ENCODE results near the gene DNAJA3. TPM values are rescaled to one million over a fixed set of nuclear protein-coding genes. Genes with fewer than 3 reads are reported as not detected.

DNAJA3 gene
- total RNA-seq, 1 experiment from 2014 or later, result 56.2 TPM

DNA sequence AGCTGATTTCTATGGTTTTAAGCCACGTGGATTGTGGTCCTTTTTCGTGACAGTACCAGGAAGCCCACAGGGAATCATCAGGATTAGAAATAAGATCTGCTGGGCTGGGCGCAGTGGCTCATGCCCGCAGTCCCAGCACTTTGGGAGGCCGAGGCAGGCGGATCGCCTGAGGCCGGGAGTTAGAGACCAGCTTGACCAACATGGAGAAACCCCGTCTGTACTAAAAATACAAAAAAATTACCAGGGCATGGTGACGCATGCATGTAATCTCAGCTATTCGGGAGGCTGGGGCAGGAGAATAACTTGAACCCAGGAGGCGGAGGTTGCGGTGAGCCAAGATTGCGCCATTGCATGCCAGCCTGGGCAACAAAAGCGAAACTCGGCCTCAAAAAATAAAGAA is 42.2 kb downstream of the DNAJA3 start:
- Mint-ChIP-seq H3K4me3 (no peak overlapping the region), H3K36me3 (ENCODE audit: insufficient read depth in 1 of 3, low read depth in 3 of 3) (peaks cover 23 to 65% (median 60%) of the 10 kb centered on the region in 3 experiments; a peak in 6 of 7 replicates), H3K4me1 (peaks cover 6 to 9% of the 10 kb centered on the region in 2 experiments; a peak in 3 of 4 replicates), H3K27me3 (ENCODE audit: low read depth) (no peaks in the 10 kb centered on the region), H3K9me3 (no peaks in the 10 kb centered on the region), H3K27ac (no peak overlapping the region; a peak in 1 of 7 replicates)
- Histone ChIP-seq H2BK15ac (ENCODE audit: low read depth, low read length) (no peak overlapping the region), H4K20me1 (ENCODE audit: control insufficient read depth, insufficient read depth, insufficient read length) (no peaks in the 10 kb centered on the region), H4K5ac (ENCODE audit: insufficient read length, low read depth, low read length) (no peak overlapping the region), H3K23me2 (ENCODE audit: insufficient read length, low read depth, low read length, poor library complexity, severe bottlenecking) (no peaks in the 10 kb centered on the region), H2BK5ac (ENCODE audit: insufficient read length, low read length) (no peak overlapping the region), H3K79me1 (ENCODE audit: insufficient read depth, low read depth, low read length, poor library complexity, severe bottlenecking) (no peaks in the 10 kb centered on the region), H3K23ac (ENCODE audit: insufficient read length, low read depth, low read length) (no peak overlapping the region), H3K18ac (ENCODE audit: insufficient read length, low read depth, low read length) (no peak overlapping the region), H3T11ph (ENCODE audit: low read length) (no peak overlapping the region), H3K4ac (ENCODE audit: low read depth, low read length) (no peak overlapping the region), H4K91ac (ENCODE audit: insufficient read length, low read depth, low read length) (no peak overlapping the region), H2BK120ac (ENCODE audit: low read depth, low read length, poor library complexity, severe bottlenecking) (no peak overlapping the region), H3K9me3 (ENCODE audit: control insufficient read depth, low read depth, low read length) (no peaks in the 10 kb centered on the region), H3K56ac (ENCODE audit: insufficient read length, low read depth, low read length) (no peak overlapping the region), H3K27me3 (ENCODE audit: insufficient read depth, low read length) (no peaks in the 10 kb centered on the region), H3K14ac (ENCODE audit: insufficient read depth, low read length) (no peak overlapping the region), H3K4me1 (ENCODE audit: insufficient read depth, low read length) (no peaks in the 10 kb centered on the region), H3K9ac (ENCODE audit: extremely low read depth, insufficient read length, low read length) (no peak overlapping the region), H2AK5ac (ENCODE audit: insufficient read length, low read length) (no peak overlapping the region), H2BK12ac (ENCODE audit: insufficient read length, low read depth, low read length) (no peak overlapping the region), H4K8ac (replicated peaks; ENCODE audit: insufficient read length, low read depth, low read length) (no peak overlapping the region), H2BK20ac (ENCODE audit: low read depth, low read length, poor library complexity, severe bottlenecking) (no peak overlapping the region), H3K4me2 (ENCODE audit: insufficient read depth, insufficient read length, low read length) (no peak overlapping the region), H2AFZ (ENCODE audit: low read length) (no peak overlapping the region), H3K27ac (ENCODE audit: insufficient read length, low read depth, low read length) (no peak overlapping the region), H3K79me2 (ENCODE audit: insufficient read depth, low read length) (no peaks in the 10 kb centered on the region)
- WGBS (ENCODE audit: extremely low coverage, insufficient read length, low lambda C conversion rate), result no CpG with 5 or more reads among the region's 16 CpGs
- TF ChIP-seq, protein P1, sequence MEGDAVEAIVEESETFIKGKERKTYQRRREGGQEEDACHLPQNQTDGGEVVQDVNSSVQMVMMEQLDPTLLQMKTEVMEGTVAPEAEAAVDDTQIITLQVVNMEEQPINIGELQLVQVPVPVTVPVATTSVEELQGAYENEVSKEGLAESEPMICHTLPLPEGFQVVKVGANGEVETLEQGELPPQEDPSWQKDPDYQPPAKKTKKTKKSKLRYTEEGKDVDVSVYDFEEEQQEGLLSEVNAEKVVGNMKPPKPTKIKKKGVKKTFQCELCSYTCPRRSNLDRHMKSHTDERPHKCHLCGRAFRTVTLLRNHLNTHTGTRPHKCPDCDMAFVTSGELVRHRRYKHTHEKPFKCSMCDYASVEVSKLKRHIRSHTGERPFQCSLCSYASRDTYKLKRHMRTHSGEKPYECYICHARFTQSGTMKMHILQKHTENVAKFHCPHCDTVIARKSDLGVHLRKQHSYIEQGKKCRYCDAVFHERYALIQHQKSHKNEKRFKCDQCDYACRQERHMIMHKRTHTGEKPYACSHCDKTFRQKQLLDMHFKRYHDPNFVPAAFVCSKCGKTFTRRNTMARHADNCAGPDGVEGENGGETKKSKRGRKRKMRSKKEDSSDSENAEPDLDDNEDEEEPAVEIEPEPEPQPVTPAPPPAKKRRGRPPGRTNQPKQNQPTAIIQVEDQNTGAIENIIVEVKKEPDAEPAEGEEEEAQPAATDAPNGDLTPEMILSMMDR (conservative IDR thresholded peaks at IDR 0.05), result no peak
- no peak for DNase-seq

Data from H9 (cell line).